Neuronal stem cell (in vitro differentiated cells): Measurements from ENCODE around the gene ZNF625. TPM values are rescaled to one million over a fixed set of nuclear protein-coding genes. Genes with fewer than 3 reads are reported as not detected.

Experiments used
- DNase-seq: peaks from one replicate; pipeline ENCODE4 v3.0.0-alpha.2; 2013; ENCODE audit warnings: low spot score
- H2AFZ ChIP-seq: one replicate; pipeline ENCODE4 v1.6.1; 2013; ENCODE audit warnings: mild to moderate bottlenecking, low read length, inconsistent platforms
- H2AK5ac ChIP-seq: 2 replicates; pipeline ENCODE4 v1.6.1; 2013; ENCODE audit warnings: low read depth, mild to moderate bottlenecking, inconsistent platforms, low read length, moderate library complexity, mixed read lengths
- H2BK120ac ChIP-seq: 2 replicates; pipeline ENCODE4 v1.6.1; 2013; ENCODE audit warnings: low read depth, mild to moderate bottlenecking, inconsistent platforms, low read length, moderate library complexity, mixed read lengths
- H2BK12ac ChIP-seq: one replicate; pipeline ENCODE4 v1.6.1; 2013; ENCODE audit warnings: low read length, inconsistent platforms
- H2BK15ac ChIP-seq: 2 replicates; pipeline ENCODE4 v1.6.1; 2013; ENCODE audit warnings: mild to moderate bottlenecking, low read length, inconsistent platforms, mixed read lengths
- H2BK5ac ChIP-seq: one replicate; pipeline ENCODE4 v1.6.1; 2013; ENCODE audit warnings: inconsistent platforms, mild to moderate bottlenecking, low read length, moderate library complexity
- H3K14ac ChIP-seq: one replicate; pipeline ENCODE4 v1.6.1; 2013; ENCODE audit warnings: low read length, inconsistent platforms
- H3K18ac ChIP-seq: 2 replicates; pipeline ENCODE4 v1.6.1; 2013; ENCODE audit warnings: low read length, inconsistent platforms
- H3K23ac ChIP-seq: 2 replicates; pipeline ENCODE4 v1.6.1; 2013; ENCODE audit warnings: low read depth, mild to moderate bottlenecking, mixed read lengths, low read length, inconsistent platforms; ENCODE audit not compliant: poor library complexity
- H3K27ac ChIP-seq: replicated peaks from 3 replicates; pipeline ENCODE4 v1.5.1; 2013; ENCODE audit warnings: low read length, inconsistent platforms
- H3K27me3 ChIP-seq, 3 experiments: 2 replicates each; pipeline ENCODE4 v1.6.1; 2013; ENCODE audit warnings: low read length in 3 of 3, mild to moderate bottlenecking in 2 of 3, inconsistent platforms in 1 of 3, low read depth in 1 of 3, mixed read lengths in 1 of 3, moderate library complexity in 1 of 3; ENCODE audit not compliant: control insufficient read depth in 3 of 3, insufficient read depth in 3 of 3
- H3K36me3 ChIP-seq, 2 donors: replicated peaks in 1 of 2; 2 replicates each; pipeline ENCODE4 v1.6.1; 2013; ENCODE audit warnings: low read length in 2 of 2; ENCODE audit not compliant: control insufficient read depth in 2 of 2, insufficient read depth in 2 of 2
- H3K4ac ChIP-seq: 2 replicates; pipeline ENCODE4 v1.6.1; 2013; ENCODE audit warnings: inconsistent platforms, mild to moderate bottlenecking, low read length, moderate library complexity
- H3K4me1 ChIP-seq, 2 donors: 1 replicate in 1 of 2; 2 replicates in 1 of 2; pipeline ENCODE4 v1.6.1; 2013; ENCODE audit warnings: low read length in 2 of 2, low read depth in 1 of 2; ENCODE audit not compliant: control insufficient read depth in 2 of 2, insufficient read depth in 1 of 2
- H3K4me2 ChIP-seq: one replicate; pipeline ENCODE4 v1.6.1; 2013; ENCODE audit warnings: mild to moderate bottlenecking, low read length, inconsistent platforms; ENCODE audit not compliant: insufficient read depth, poor library complexity, severe bottlenecking
- H3K4me3 ChIP-seq, 2 donors: 2 replicates each; pipeline ENCODE4 v1.5.1; 2013; ENCODE audit warnings: low read length in 2 of 2, mild to moderate bottlenecking in 2 of 2, inconsistent platforms in 1 of 2, moderate library complexity in 1 of 2
- H3K79me1 ChIP-seq: one replicate; pipeline ENCODE4 v1.6.1; 2013; ENCODE audit warnings: low read depth, mild to moderate bottlenecking, inconsistent platforms, low read length, moderate library complexity
- H3K9ac ChIP-seq: one replicate; pipeline ENCODE4 v1.6.1; 2013; ENCODE audit warnings: mild to moderate bottlenecking, low read depth, low read length, inconsistent platforms; ENCODE audit not compliant: poor library complexity
- H3K9me3 ChIP-seq, 2 donors: replicated peaks in 1 of 2; 2 replicates each; pipeline versions ENCODE3 to v1.6.1; 2013; ENCODE audit warnings: low read length in 2 of 2, mild to moderate bottlenecking in 2 of 2, inconsistent platforms in 1 of 2, low read depth in 1 of 2, mixed read lengths in 1 of 2, moderate library complexity in 1 of 2; ENCODE audit not compliant: control insufficient read depth in 2 of 2, insufficient read depth in 1 of 2
- H4K8ac ChIP-seq: one replicate; pipeline ENCODE4 v1.6.1; 2013; ENCODE audit warnings: low read depth, mild to moderate bottlenecking, inconsistent platforms, low read length, moderate library complexity
- H4K91ac ChIP-seq: one replicate; pipeline ENCODE4 v1.6.1; 2013; ENCODE audit warnings: low read length, low read depth, mild to moderate bottlenecking, inconsistent platforms; ENCODE audit not compliant: poor library complexity
- WGBS, 2 donors: extraction: QIAGEN DNeasy Blood & Tissue Kit; methylation state at CpG; one replicate each; pipeline ENCODE4 v1.1.7; 2013; ENCODE audit warnings: missing lambda C conversion rate in 2 of 2, mixed read lengths in 1 of 2; ENCODE audit not compliant: insufficient read length in 2 of 2, insufficient replicate concordance in 1 of 2; ENCODE audit errors: extremely low coverage in 2 of 2; 5-methylcytosine and 5-hydroxymethylcytosine counted together
- polyA plus RNA-seq, 2 experiments: library from polyadenylated mRNA; stranded (reverse); fragments of 200-250 nt; gene quantifications; one replicate each; pipeline ENCODE4 v1.2.3, GENCODE V29; 2013

Gene ZNF625
- 8.9 TPM for polyA plus RNA-seq (2013, experiment 1 of 2)
- 9.8 TPM for polyA plus RNA-seq (2013, experiment 2 of 2)

DNA sequence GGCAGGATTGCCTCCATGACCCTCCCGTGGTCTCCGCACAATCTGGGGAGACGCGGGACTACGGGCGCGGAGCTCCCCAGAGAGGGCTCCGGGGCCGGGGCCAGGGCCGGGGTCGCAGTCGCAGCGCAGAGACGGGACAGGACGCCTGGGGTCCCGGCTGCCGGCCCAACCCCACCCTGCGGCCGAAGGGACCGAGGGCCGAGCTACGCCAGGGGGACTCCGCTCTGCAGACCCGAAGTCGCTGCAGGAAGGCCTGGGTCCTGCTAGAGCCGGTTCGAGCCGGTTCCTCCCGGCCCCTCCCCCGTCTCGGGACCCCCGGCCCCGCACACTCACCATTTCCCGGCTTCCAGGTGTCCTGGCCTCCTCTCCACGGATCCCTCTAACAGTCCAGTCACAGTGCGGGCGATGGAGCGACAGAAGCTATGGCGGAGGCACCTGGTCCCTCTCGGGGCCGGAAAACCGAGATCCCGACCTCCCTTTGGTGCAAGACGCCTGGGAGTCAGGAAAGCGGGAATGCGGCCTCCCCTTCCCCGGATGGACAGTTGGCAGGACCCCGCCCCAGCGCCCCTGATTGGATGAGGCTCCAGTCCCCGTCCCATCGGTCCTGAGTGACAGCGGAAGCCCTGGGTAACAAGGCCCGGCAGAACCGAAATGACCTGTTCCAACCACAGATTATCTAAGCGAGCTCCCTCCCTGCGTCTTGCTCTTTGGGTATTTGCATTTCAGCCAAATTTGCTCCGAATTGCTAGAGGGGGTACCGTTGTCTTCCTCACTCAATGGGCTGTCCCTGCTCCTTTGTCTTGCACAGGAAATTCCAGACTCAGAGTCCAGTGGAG lies at the start of gene ZNF625:
Gene ZNF625, minus strand, starts transcription at position 512 of the 836 bp plus-strand sequence. Its CDS starts 176 bp downstream, at position 336.
- Histone ChIP-seq H2AK5ac (no peak within 1 kb of the TSS), H3K18ac (peak within 1 kb of the TSS; percentile 97), H3K23ac (peak within 1 kb of the TSS; percentile 95), H4K8ac (no peak within 1 kb of the TSS), H2AFZ (peak within 1 kb of the TSS; percentile 88), H3K4me3 (peak within 1 kb of the TSS; percentile 69 to 98), H3K9me3 (peaks cover 9 to 40% of the 10 kb centered on the region in 2 donors), H3K27me3 (no peaks in the 10 kb centered on the region), H4K91ac (no peak within 1 kb of the TSS), H3K14ac (no peak within 1 kb of the TSS), H3K27ac (peak within 1 kb of the TSS; percentile 95), H2BK120ac (peak within 1 kb of the TSS; percentile 24), H2BK5ac (peak within 1 kb of the TSS; percentile 90), H3K4me2 (peak within 1 kb of the TSS; percentile 70), H3K36me3 (peaks cover 11 to 41% of the 10 kb centered on the region in 2 donors), H2BK15ac (no peak within 1 kb of the TSS), H3K4me1 (peaks cover 2 to 3% of the 10 kb centered on the region in 2 donors), H2BK12ac (no peak within 1 kb of the TSS), H3K79me1 (peaks cover 3% of the 10 kb centered on the region), H3K4ac (no peak within 1 kb of the TSS), H3K9ac (peak within 1 kb of the TSS; percentile 91)
- peak; percentile 86 for DNase-seq
- WGBS, 2 donors: no CpG with 5 or more reads among the region's 58 CpGs

DNA sequence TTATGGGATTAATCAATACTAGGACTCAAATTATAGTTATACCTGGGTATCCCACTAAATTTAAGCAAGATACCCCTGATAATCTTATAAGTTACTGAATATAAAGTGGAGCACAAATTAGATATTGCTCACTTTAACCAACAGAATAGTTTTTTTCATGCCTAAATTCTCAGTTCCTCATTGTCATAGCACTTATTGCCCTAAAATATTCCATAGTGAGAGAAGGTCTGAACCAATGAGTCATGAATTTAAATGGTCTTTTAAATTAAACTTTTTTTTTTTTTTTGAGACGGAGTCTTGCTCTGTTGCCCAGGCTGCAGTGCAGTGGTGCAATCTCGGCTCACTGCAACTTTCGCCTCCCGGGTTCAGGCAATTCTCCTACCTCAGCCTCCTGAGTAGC lies 48.8 kb upstream of the ZNF625 start:
- H3K23ac ChIP-seq: no peak overlapping the region
- no peak overlapping the region for H2BK5ac ChIP-seq
- no CpG with 5 or more reads among the region's 4 CpGs for WGBS, 2 donors
- H2BK15ac ChIP-seq: no peak overlapping the region
- H4K8ac ChIP-seq: no peak overlapping the region
- no peak overlapping the region for H2BK12ac ChIP-seq
- H2AFZ ChIP-seq: no peak overlapping the region
- no peaks in the 10 kb centered on the region for H3K27me3 ChIP-seq
- no peaks in the 10 kb centered on the region for H3K79me1 ChIP-seq
- no peak overlapping the region for H4K91ac ChIP-seq
- no peak overlapping the region for H2BK120ac ChIP-seq
- no peak overlapping the region for H3K4me3 ChIP-seq
- H3K36me3 ChIP-seq: peaks cover 6 to 7% of the 10 kb centered on the region in 2 donors
- H3K4ac ChIP-seq: no peak overlapping the region
- peaks cover 23 to 59% of the 10 kb centered on the region in 2 donors for H3K9me3 ChIP-seq
- H3K4me1 ChIP-seq: no peaks in the 10 kb centered on the region
- no peak overlapping the region for H3K27ac ChIP-seq
- DNase-seq: no peak
- no peak overlapping the region for H3K18ac ChIP-seq
- no peak overlapping the region for H2AK5ac ChIP-seq
- H3K14ac ChIP-seq: no peak overlapping the region
- H3K4me2 ChIP-seq: no peak overlapping the region
- no peak overlapping the region for H3K9ac ChIP-seq

DNA sequence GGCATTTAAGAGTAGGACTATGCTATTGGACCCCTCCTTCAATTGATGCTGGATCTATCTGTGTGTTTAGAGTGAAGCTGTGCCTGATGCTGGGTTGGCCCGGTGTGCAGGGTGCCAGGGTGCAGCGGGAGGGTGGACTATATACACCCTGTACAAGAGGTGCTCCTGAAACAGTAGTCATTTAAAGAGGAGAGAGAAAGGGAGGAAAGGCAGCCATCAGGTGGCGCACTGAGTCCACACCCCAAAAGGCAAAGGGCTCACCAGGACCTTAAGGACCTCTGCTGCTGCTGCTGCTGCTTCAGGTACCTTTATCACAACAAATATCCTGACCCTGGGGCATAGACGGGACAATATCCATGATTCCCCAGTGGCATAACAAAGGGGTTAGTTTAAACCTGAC lies 45.7 kb upstream of the ZNF625 start:
- H3K4me2 ChIP-seq: no peak overlapping the region
- no peak overlapping the region for H4K8ac ChIP-seq
- H2AFZ ChIP-seq: no peak overlapping the region
- no peak for DNase-seq
- H3K79me1 ChIP-seq: no peaks in the 10 kb centered on the region
- no peak overlapping the region for H3K27ac ChIP-seq
- H2BK15ac ChIP-seq: no peak overlapping the region
- no peak overlapping the region for H3K4me3 ChIP-seq
- peaks cover 24 to 40% of the 10 kb centered on the region in 2 donors for H3K9me3 ChIP-seq
- H2AK5ac ChIP-seq: no peak overlapping the region
- H3K9ac ChIP-seq: no peak overlapping the region
- no peak overlapping the region for H3K14ac ChIP-seq
- no peak overlapping the region for H3K4ac ChIP-seq
- peaks cover 2 to 3% of the 10 kb centered on the region in 2 donors for H3K36me3 ChIP-seq
- no peak overlapping the region for H3K18ac ChIP-seq
- H2BK120ac ChIP-seq: no peak overlapping the region
- no peak overlapping the region for H4K91ac ChIP-seq
- no peaks in the 10 kb centered on the region for H3K4me1 ChIP-seq
- H3K27me3 ChIP-seq: no peaks in the 10 kb centered on the region
- no peak overlapping the region for H2BK12ac ChIP-seq
- no peak overlapping the region for H3K23ac ChIP-seq
- no peak overlapping the region for H2BK5ac ChIP-seq
- WGBS, 2 donors: no CpG with 5 or more reads among the region's 4 CpGs

DNA sequence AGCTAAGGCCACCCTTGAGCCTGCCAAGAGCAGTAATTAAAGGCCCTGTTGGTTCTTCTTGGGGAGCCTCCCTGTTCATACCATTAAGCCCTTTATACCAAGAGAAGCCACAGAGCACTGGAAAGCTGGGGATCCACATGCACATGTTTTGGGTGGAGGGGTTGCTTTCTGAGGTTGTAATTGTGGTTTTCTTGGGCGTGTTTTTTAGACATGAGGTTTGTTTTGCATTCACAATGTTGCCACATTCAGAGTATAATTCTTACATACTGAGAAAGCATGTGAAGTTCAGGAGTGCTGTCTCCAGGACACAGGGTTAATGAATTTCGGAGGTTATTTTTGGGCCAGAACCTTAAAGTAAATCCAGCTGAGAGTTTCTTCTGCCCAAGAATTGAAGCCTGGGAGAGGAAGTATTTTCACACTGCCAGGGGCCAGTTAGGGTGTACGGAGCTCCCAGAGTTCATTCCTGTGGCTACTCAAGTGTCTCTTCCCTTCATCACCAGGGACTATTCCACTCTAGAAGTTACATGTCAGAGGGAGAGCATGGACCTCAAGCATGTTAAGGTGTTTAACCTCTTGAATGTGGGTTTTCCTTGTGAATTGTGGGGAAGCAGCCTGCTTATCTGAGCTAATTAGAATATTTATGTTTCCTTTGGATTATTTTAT lies 43.4 kb upstream of the ZNF625 start:
- Histone ChIP-seq H3K4me3 (no peak overlapping the region), H3K9ac (no peak overlapping the region), H2AFZ (no peak overlapping the region), H3K18ac (no peak overlapping the region), H3K4me2 (no peak overlapping the region), H3K23ac (no peak overlapping the region), H3K36me3 (peaks cover 2% of the 10 kb centered on the region in 2 donors), H3K79me1 (peaks cover 4% of the 10 kb centered on the region), H3K27ac (no peak overlapping the region), H3K4ac (no peak overlapping the region), H2AK5ac (no peak overlapping the region), H2BK15ac (no peak overlapping the region), H2BK120ac (no peak overlapping the region), H2BK5ac (no peak overlapping the region), H2BK12ac (no peak overlapping the region), H3K9me3 (peaks cover 20 to 50% of the 10 kb centered on the region in 2 donors), H3K27me3 (no peaks in the 10 kb centered on the region), H4K8ac (no peak overlapping the region), H3K14ac (no peak overlapping the region), H4K91ac (no peak overlapping the region), H3K4me1 (no peaks in the 10 kb centered on the region)
- no peak for DNase-seq
- WGBS, 2 donors: no CpG with 5 or more reads among the region's 3 CpGs
